ENCODE measurements around the gene CST7. TPM values are rescaled to one million over a fixed set of nuclear protein-coding genes. Genes with fewer than 3 reads are reported as not detected.

The CST7 gene
- polyA plus RNA-seq, 1 of the 3 experiments (the other 2 are of a cell fraction), result 0.07 TPM

- CTCF ChIA-PET, result interaction anchor here (1.6 kb wide), 1 partner anchor 8 kb away, joined by 6 read pairs; no protein-coding TSS in a partner anchor
- 17% methylated on average over 4 of the region's 4 CpGs for WGBS (ENCODE audit: low lambda C conversion rate)
- Histone ChIP-seq H3K4me2 (no peak overlapping the region), H3F3A (replicated peaks; ENCODE audit: insufficient read depth) (no peaks in the 10 kb centered on the region), H3K9me3 (no peaks in the 10 kb centered on the region), H3K27ac (ENCODE audit: low read depth in 2 of 2, low read length in 1 of 2) (no peak overlapping the region), H3K9ac (no peak overlapping the region), H3K79me2 (ENCODE audit: insufficient read depth) (no peaks in the 10 kb centered on the region), H4K20me1 (ENCODE audit: insufficient read depth) (no peaks in the 10 kb centered on the region), H3K4me3 (ENCODE audit: low read depth in 2 of 2, low read length in 1 of 2) (no peak overlapping the region), H3K36me3 (replicated peaks in 1 of 2; ENCODE audit: control insufficient read depth in 1 of 2, insufficient read depth in 2 of 2, low read length in 1 of 2) (no peaks in the 10 kb centered on the region), H2AFZ (ENCODE audit: low read depth) (no peak overlapping the region), H3K27me3 (ENCODE audit: insufficient read depth) (no peaks in the 10 kb centered on the region), H3K4me1 (ENCODE audit: control insufficient read depth in 1 of 2, insufficient read depth in 2 of 2, low read depth in 1 of 2, low read length in 1 of 2) (no peaks in the 10 kb centered on the region), H3K9me2 (no peaks in the 10 kb centered on the region)
- POLR2A ChIA-PET, result no interaction called here
- TF ChIP-seq PBX3 (IDR thresholded peaks at IDR 0.05) (no peak), ELF1 (IDR thresholded peaks at IDR 0.05) (no peak), MEF2A (IDR thresholded peaks at IDR 0.05; ENCODE audit: borderline replicate concordance, low read depth) (no peak), REST (IDR thresholded peaks at IDR 0.05; ENCODE audit: low read depth, low read length) (no peak)
- no peak for DNase-seq
Measured at GRCh38 chr20:24909861-24910260, 39.2 kb upstream of the CST7 start.

GRCh38 chr20:24910461-24910860 is 38.6 kb upstream of the CST7 start:
- Histone ChIP-seq H4K20me1 (ENCODE audit: insufficient read depth) (no peaks in the 10 kb centered on the region), H3K4me3 (ENCODE audit: low read depth in 2 of 2, low read length in 1 of 2) (no peak overlapping the region), H3F3A (replicated peaks; ENCODE audit: insufficient read depth) (no peaks in the 10 kb centered on the region), H3K27me3 (ENCODE audit: insufficient read depth) (no peaks in the 10 kb centered on the region), H2AFZ (ENCODE audit: low read depth) (no peak overlapping the region), H3K4me2 (no peak overlapping the region), H3K9me2 (no peaks in the 10 kb centered on the region), H3K9me3 (no peaks in the 10 kb centered on the region), H3K9ac (no peak overlapping the region), H3K4me1 (ENCODE audit: control insufficient read depth in 1 of 2, insufficient read depth in 2 of 2, low read depth in 1 of 2, low read length in 1 of 2) (no peaks in the 10 kb centered on the region), H3K79me2 (ENCODE audit: insufficient read depth) (no peaks in the 10 kb centered on the region), H3K27ac (ENCODE audit: low read depth in 2 of 2, low read length in 1 of 2) (no peak overlapping the region), H3K36me3 (replicated peaks in 1 of 2; ENCODE audit: control insufficient read depth in 1 of 2, insufficient read depth in 2 of 2, low read length in 1 of 2) (no peaks in the 10 kb centered on the region)
- TF ChIP-seq CHD2 (IDR thresholded peaks at IDR 0.05; ENCODE audit: low read length, partially characterized antibody) (no peak), FOXJ3 (CRISPR knock-in tag; IDR thresholded peaks at IDR 0.05) (no peak), MXI1 (IDR thresholded peaks at IDR 0.05; ENCODE audit: low read depth, low read length) (no peak), USF2 (IDR thresholded peaks at IDR 0.05; ENCODE audit: borderline replicate concordance, low read depth, low read length) (no peak), TEAD4 (IDR thresholded peaks at IDR 0.05; ENCODE audit: borderline replicate concordance, insufficient read depth) (no peak), YY1 (IDR thresholded peaks at IDR 0.05; ENCODE audit: low read depth) (no peak)
- 0% methylated on average over 2 of the region's 3 CpGs for WGBS (ENCODE audit: low lambda C conversion rate)
- no peak for DNase-seq
- CTCF ChIA-PET, result interaction anchor here (1.4 kb wide), 1 partner anchor 750 kb away, joined by 4 read pairs; no protein-coding TSS in a partner anchor
- POLR2A ChIA-PET, result no interaction called here

Measured in SK-N-SH (cell line).